Sigmoid colon (tissue), 7 donors: ENCODE measurements around the gene HOXD8. TPM values are rescaled to one million over a fixed set of nuclear protein-coding genes. Genes with fewer than 3 reads are reported as not detected.

Experiments
- DNase-seq: peaks from one replicate; pipeline ENCODE4 v3.0.0-alpha.2; 2019
- H3K27ac ChIP-seq, 4 donors: fragments of 200-600 bp; sonication (generic); one replicate each; pipeline ENCODE4 v1.5.1; 2016 to 2019; ENCODE audit warnings: mild to moderate bottlenecking in 1 of 4
- H3K27me3 ChIP-seq, 3 donors: fragments of 200-600 bp; sonication (generic); one replicate each; pipeline ENCODE4 v1.5.1; 2019; ENCODE audit warnings: mild to moderate bottlenecking in 1 of 3
- H3K36me3 ChIP-seq, 4 donors: fragments of 200-600 bp; sonication (generic); one replicate each; pipeline ENCODE4 v1.5.1; 2016 to 2019
- H3K4me1 ChIP-seq, 4 donors: fragments of 200-600 bp; sonication (generic); one replicate each; pipeline ENCODE4 v1.5.1; 2017 to 2019
- H3K4me3 ChIP-seq, 4 donors: fragments of 200-600 bp; sonication (generic); one replicate each; pipeline ENCODE4 v1.5.1; 2017 to 2019; ENCODE audit warnings: mild to moderate bottlenecking in 2 of 4, moderate library complexity in 1 of 4
- H3K9me3 ChIP-seq, 4 donors: fragments of 200-600 bp in 3 of 4; sonication (generic) in 3 of 4; one replicate each; pipeline versions ENCODE4 v1.5.1 to v1.6.1; 2013 to 2019
- CTCF ChIP-seq, 4 experiments: fragments of 450-650 bp in 3 of 4; fragments of 200-600 bp in 1 of 4; IDR thresholded peaks; one replicate each; pipeline ENCODE4 v1.5.1; 2016 to 2019; ENCODE audit warnings: antibody characterized with exemption in 4 of 4, mild to moderate bottlenecking in 3 of 4, moderate library complexity in 2 of 4
- EP300 ChIP-seq, 4 donors: sonication (generic); formaldehyde crosslinking; IDR thresholded peaks; one replicate each; pipeline ENCODE4 v1.6.1; 2017; ENCODE audit warnings: antibody characterized with exemption in 4 of 4
- POLR2A ChIP-seq, 2 donors: fragments of 450-650 bp; IDR thresholded peaks; one replicate each; pipeline ENCODE4 v1.6.1; 2016; ENCODE audit warnings: antibody characterized with exemption in 2 of 2, mild to moderate bottlenecking in 2 of 2, moderate library complexity in 2 of 2
- POLR2AphosphoS5 ChIP-seq, 4 donors: sonication (generic); formaldehyde crosslinking; IDR thresholded peaks; one replicate each; pipeline ENCODE4 v1.6.1; 2017; ENCODE audit warnings: antibody characterized with exemption in 4 of 4
- WGBS, 2 donors: extraction: QIAGEN DNeasy Blood & Tissue Kit; methylation state at CpG; one replicate each; pipeline ENCODE4 v1.1.7; 2013; 5-methylcytosine and 5-hydroxymethylcytosine counted together
- intact Hi-C: fragments of 100-400 bp; cut with DNase I; formaldehyde crosslinking; loops from one replicate; pipeline ENCODE4 v1.15.1; 2023
- polyA plus RNA-seq, 3 donors: library from polyadenylated mRNA; stranded (reverse); fragments of 200-250 nt; gene quantifications; one replicate each; pipeline ENCODE4 v1.2.3, GENCODE V29; 2013
- total RNA-seq, 4 donors: library from RNA; depleted of rRNA; stranded (reverse); fragments of >200 nt; gene quantifications; one replicate each; pipeline ENCODE4 v1.1.0, GENCODE V29; 2016
- donor health status: healthy with polysubstance abuse.
- donor health status: Bipolar disorder and iron deficiency.
- donor health status: healthy.

HOXD8 gene
- total and polyA plus RNA-seq, 7 donors = 2.5 to 19.7 (median 10.8) TPM

- DNase-seq = no peak
- Histone ChIP-seq H3K9me3 (no peaks in the 10 kb centered on the region), H3K4me3 (no peak overlapping the region), H3K4me1 (peaks cover 0 to 8% (median 2%) of the 10 kb centered on the region in 4 donors), H3K27me3 (peaks cover 12 to 92% (median 74%) of the 10 kb centered on the region in 3 donors), H3K36me3 (peaks cover 0 to 9% (median 0%) of the 10 kb centered on the region in 4 donors), H3K27ac (no peak overlapping the region)
- WGBS, 2 donors = 69 to 84% methylated on average over 11 of the region's 11 CpGs
- no peak for TF ChIP-seq POLR2A (IDR thresholded peaks at IDR 0.05)
- TF ChIP-seq CTCF (IDR thresholded peaks at IDR 0.05) = no peak
- TF ChIP-seq POLR2AphosphoS5 (IDR thresholded peaks at IDR 0.05) = no peak
- TF ChIP-seq EP300 (IDR thresholded peaks at IDR 0.05) = no peak
- intact Hi-C loops = loop anchor here (10.0 kb wide), 1 partner anchor 666 kb away; no protein-coding TSS in a partner anchor
These were observed 19.4 kb downstream of the HOXD8 start for GRCh38 chr2:176148751-176149421.

- TF ChIP-seq POLR2A (IDR thresholded peaks at IDR 0.05) (no peak), POLR2AphosphoS5 (IDR thresholded peaks at IDR 0.05) (no peak), CTCF (IDR thresholded peaks at IDR 0.05) (no peak), EP300 (IDR thresholded peaks at IDR 0.05) (no peak)
- Histone ChIP-seq H3K4me1 (peaks cover 0 to 8% (median 2%) of the 10 kb centered on the region in 4 donors), H3K27me3 (peaks cover 12 to 99% (median 75%) of the 10 kb centered on the region in 3 donors), H3K4me3 (no peak overlapping the region), H3K27ac (no peak overlapping the region), H3K36me3 (peaks cover 0 to 9% (median 0%) of the 10 kb centered on the region in 4 donors), H3K9me3 (no peaks in the 10 kb centered on the region)
- intact Hi-C loops = loop anchor here (10.0 kb wide), 1 partner anchor 665 kb away; no protein-coding TSS in a partner anchor
- 66 to 88% methylated on average over 22 of the region's 22 CpGs for WGBS, 2 donors
- DNase-seq = no peak
These were observed 20.0 kb downstream of the HOXD8 start for GRCh38 chr2:176149481-176149938.

GRCh38 chr2:176149939-176150583 is 20.6 kb downstream of the HOXD8 start:
- TF ChIP-seq POLR2A (IDR thresholded peaks at IDR 0.05) (no peak), POLR2AphosphoS5 (IDR thresholded peaks at IDR 0.05) (no peak), EP300 (IDR thresholded peaks at IDR 0.05) (no peak), CTCF (IDR thresholded peaks at IDR 0.05) (no peak)
- H3K27me3 ChIP-seq = peaks cover 12 to 99% (median 80%) of the 10 kb centered on the region in 3 donors
- H3K9me3 ChIP-seq = no peaks in the 10 kb centered on the region
- DNase-seq = no peak
- H3K4me3 ChIP-seq = no peak overlapping the region
- peaks cover 0 to 9% (median 0%) of the 10 kb centered on the region in 4 donors for H3K36me3 ChIP-seq
- intact Hi-C loops = loop anchor here (10.0 kb wide), 1 partner anchor 665 kb away; no protein-coding TSS in a partner anchor
- no peak overlapping the region for H3K27ac ChIP-seq
- peaks cover 0 to 8% (median 2%) of the 10 kb centered on the region in 4 donors for H3K4me1 ChIP-seq
- 61 to 83% methylated on average over 24 of the region's 24 CpGs for WGBS, 2 donors

- 68 to 87% methylated on average over 14 of the region's 14 CpGs for WGBS, 2 donors
- DNase-seq = no peak
- no peak overlapping the region for H3K27ac ChIP-seq
- H3K4me3 ChIP-seq = no peak overlapping the region
- H3K4me1 ChIP-seq = peaks cover 0 to 7% (median 2%) of the 10 kb centered on the region in 4 donors
- H3K9me3 ChIP-seq = no peaks in the 10 kb centered on the region
- H3K27me3 ChIP-seq = peaks cover 12 to 99% (median 86%) of the 10 kb centered on the region in 3 donors
- no peak for TF ChIP-seq POLR2AphosphoS5 (IDR thresholded peaks at IDR 0.05)
- TF ChIP-seq EP300 (IDR thresholded peaks at IDR 0.05) = no peak
- intact Hi-C loops = no loop called here
- peaks cover 0 to 9% (median 0%) of the 10 kb centered on the region in 4 donors for H3K36me3 ChIP-seq
These were observed 21.3 kb downstream of the HOXD8 start for GRCh38 chr2:176150584-176151441.
